GM19372 (cell line): Measurements from ENCODE around the gene GTF2H3.
A peak's percentile ranks its signal among the peaks of the same experiment; 100 is the strongest.

Source experiments
- ATAC-seq: cut with Tn5 transposase; IDR thresholded peaks from one replicate; pipeline ENCODE4 v1.9.1; 2021; ENCODE audit warnings: mild to moderate bottlenecking, low read depth, moderate library complexity; ENCODE audit not compliant: unreplicated experiment

The GTF2H3 gene

GRCh38 chr12:123643911-123644310 is 10.3 kb downstream of the GTF2H3 start:
- ATAC-seq: no peak

- ATAC-seq: no peak
Measured at GRCh38 chr12:123645380-123645779, 11.8 kb downstream of the GTF2H3 start.

- ATAC-seq: no peak
Measured at GRCh38 chr12:123645878-123646277, 12.2 kb downstream of the GTF2H3 start.

- ATAC-seq: no peak
Measured at GRCh38 chr12:123648401-123648800, 14.8 kb downstream of the GTF2H3 start.

DNA sequence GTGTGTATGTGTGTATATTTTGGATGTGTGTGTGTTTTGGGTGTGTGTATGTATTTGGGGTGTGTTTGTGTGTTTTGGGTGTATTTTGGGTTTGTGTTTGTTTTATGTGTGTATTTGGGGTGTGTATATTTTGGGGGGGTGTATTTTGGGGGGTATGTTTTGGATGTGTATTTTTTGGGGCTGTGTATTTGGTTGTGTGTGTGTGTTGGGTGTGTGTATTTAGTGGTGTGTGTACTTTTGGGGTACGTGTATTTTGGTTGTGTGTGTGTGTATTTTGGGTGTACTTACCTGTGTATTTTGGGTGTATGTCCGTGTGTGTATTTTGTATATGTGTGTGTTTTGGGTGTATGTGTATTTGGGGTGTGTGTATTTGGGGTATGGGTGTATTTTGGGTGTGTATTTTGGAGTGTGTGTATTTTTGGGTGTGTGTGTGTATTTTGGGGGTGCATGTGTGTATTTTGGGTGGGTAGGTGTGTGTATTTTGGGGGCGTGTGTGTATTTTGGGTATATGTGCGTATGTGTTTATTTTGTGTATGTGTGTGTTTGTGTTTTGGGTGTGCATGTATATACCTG is 20.6 kb downstream of the GTF2H3 start:
- no peak for ATAC-seq

- ATAC-seq: peak; percentile 75
Measured at GRCh38 chr12:123655420-123655819, 21.8 kb downstream of the GTF2H3 start.

DNA sequence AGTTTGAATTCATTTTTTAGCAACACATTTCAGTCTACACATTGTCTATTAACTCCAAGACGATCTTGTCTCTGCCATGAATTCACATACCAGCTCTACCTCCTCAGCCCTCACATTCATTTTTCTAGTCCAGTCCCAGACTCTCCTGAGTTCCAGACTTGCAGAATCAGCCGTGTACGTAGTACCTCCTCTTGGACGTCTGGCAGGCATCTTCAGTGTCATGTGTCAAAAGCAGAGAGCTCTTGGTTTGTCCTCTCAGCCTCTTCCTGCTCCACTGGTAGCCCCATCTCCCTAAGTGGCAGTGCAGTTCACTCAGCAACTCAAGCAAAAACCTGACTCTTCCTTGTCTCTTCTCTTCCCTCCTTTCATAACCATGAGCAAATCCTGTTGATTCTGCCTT is 22.8 kb downstream of the GTF2H3 start:
- ATAC-seq: no peak

GRCh38 chr12:123657211-123657610 is 23.6 kb downstream of the GTF2H3 start:
- ATAC-seq: no peak

- ATAC-seq: no peak
Measured at GRCh38 chr12:123659996-123660727, 26.5 kb downstream of the GTF2H3 start.

GRCh38 chr12:123667771-123668170 is 34.1 kb downstream of the GTF2H3 start:
- ATAC-seq: no peak

GRCh38 chr12:123670882-123671728 is 37.5 kb downstream of the GTF2H3 start, which contains the start of gene TCTN2:
Gene TCTN2 (plus strand): TSS chr12:123671113. CDS start chr12:123671241, 128 bp downstream.
- ATAC-seq: peak; percentile 98

GRCh38 chr12:123671876-123672275 is 38.2 kb downstream of the GTF2H3 start:
- no peak for ATAC-seq

GRCh38 chr12:123675436-123675835 is 41.8 kb downstream of the GTF2H3 start:
- no peak for ATAC-seq

GRCh38 chr12:123676616-123677320 is 43.1 kb downstream of the GTF2H3 start:
- ATAC-seq: no peak

DNA sequence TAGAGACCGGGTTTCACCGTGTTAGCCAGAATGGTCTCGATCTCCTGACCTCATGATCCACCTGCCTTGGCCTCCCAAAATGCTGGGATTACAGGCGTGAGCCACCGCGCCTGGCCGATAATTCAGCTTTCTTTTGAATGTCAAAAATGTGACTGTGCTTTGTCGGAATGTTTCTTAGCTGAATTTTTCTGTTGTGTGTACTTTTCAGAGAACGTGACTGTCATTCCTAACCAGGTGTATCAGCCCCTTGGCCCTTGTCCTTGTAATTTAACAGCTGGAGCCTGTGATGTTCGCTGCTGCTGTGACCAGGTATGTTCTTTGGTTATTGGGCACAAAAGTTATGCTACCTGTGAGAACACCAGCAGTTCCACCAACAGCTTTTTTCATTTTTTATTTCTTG is 45.4 kb downstream of the GTF2H3 start:
- no peak for ATAC-seq

- ATAC-seq: no peak
Measured at GRCh38 chr12:123681605-123682004, 48.0 kb downstream of the GTF2H3 start.

DNA sequence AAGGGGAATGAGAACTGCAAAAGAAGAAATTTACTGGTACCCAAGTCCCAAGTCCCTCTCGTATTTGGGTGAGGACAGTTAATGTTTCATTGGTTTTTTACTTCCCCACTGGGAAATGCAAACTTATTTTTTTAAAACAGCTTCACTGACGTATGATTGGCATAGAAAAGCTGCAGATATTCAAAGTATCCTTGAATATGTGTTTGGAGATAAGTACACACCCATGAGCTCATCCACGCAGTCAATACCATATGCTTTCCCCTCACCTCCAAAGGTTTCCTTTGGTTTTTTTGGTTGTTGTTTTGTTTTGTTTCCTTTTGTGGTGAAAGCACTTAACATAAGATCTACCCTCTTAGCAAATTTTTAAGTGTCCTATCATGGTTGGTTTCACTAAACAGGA is 50.3 kb downstream of the GTF2H3 start:
- ATAC-seq: no peak

DNA sequence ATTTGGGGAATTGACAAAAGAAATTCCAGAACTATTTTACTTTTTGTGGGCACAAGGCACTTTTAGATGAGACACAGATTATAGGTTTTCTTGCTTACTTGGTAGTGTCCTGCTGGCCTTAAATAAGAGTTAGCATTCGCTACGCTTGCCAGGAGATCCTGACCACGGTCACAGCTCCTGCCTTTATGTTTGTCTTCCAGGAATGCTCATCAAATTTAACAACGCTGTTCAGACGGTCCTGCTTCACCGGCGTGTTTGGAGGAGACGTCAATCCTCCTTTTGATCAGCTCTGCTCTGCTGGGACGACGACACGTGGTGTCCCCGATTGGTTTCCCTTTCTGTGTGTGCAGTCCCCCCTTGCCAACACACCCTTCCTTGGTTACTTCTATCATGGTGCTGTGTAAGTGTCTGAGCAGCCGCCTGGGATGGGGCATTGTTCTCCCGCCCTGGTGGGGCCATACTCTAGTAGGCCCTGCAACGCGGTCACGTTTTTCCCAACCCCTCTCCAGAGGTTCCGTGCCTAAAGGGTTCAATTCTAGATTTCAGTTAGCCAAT is 53.1 kb downstream of the GTF2H3 start:
- no peak for ATAC-seq

DNA sequence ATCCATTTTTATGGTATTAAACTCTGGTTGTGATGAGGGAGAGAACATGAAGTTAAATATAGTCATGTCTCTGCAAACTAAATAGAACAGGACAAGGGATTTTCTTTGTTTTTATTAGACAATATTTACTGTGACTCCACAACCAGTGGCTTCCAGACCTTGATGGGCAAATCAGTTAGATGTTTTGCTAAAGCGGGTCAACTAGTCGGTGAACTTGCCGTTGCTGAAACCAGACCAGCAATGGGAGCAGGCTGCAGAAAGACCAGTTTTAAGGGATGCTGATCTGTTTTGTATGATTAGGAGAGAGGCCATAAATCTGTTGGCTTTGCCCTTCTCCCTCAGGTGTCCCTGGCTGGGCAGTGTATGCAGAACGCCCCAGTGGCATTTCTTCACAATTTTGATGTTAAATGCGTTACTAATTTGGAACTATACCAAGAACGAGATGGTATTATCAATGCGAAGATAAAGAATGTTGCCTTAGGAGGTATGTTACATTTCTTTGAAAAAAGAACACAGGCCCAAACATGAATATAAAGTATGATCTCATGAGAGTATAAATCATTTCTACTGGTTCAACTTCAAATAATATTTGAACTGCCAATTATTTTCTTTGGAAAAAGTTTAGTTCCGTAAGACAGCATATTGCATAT is 56.7 kb downstream of the GTF2H3 start:
- ATAC-seq: no peak

DNA sequence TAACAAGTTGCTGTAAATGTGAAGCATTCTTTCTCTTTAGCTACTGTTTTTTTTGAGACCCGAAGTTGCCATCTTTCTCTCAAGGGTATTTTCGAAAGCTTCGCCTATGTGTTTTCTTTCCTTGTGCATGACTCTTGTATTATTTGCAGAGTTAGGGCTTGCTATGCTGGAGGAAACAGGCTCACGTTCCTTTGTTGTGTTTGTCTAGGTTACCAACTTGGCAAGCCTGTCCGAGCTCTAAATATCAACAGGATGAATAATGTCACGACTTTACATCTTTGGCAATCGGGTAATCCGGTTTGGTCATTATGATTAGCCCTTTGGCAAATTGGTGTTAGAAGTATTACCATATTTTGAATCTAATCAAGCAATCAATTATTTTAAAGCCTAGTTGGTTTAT is 62.6 kb downstream of the GTF2H3 start:
- no peak for ATAC-seq
